Activated gamma-delta T cell (primary cell): Measurements from ENCODE around the gene JOSD1.

Experiments
- DNase-seq: peaks from one replicate; lab custom pipeline; 2025; lab: John Stamatoyannopoulos, UW
- total RNA-seq, 2 donors: gene quantifications; one replicate each; lab custom pipeline; 2026; lab: John Stamatoyannopoulos, UW

JOSD1 gene
- 216 to 222 reads per million in 2 donors for total RNA-seq

- DNase-seq: peak; percentile 99
Observed at GRCh38 chr22:38700789-38701628, at the start of gene JOSD1. TSS of gene JOSD1 (minus strand) at chr22:38700943. CDS start at chr22:38699987, 956 bp downstream.

- DNase-seq: no peak
Observed at GRCh38 chr22:38750104-38750503, 49.4 kb upstream of the JOSD1 start.

DNA sequence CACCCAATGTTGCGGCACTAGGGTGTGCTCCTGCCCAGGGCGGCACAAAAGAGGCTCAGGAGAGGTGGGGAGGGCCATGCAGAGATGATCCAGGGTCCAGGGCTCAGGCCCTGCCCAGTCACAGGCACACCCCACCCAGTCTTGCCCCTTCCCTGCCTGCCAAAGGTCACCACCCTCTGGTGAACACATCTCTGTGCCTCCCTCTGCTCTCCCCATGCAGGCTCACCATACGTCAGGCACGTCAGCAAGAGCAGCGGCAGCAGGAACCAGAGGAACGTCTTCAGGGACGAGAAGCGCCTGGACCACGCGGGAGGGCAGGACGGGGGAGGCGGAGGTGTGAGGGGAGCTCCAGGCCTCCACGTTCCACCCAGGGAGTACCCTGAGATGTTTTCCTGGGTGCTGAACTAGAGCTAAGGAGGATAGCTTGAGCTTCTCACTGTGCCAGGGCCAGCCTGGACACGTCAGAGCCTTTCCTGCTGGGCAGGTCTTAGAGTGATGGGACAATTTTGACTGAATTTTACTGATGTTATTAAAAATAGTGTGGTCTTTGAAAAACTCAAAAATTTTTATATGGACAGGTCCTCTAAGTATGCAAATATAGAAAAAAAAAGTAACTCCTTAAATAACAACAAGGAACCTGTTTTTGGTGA, 47.9 kb upstream of the JOSD1 start:
- DNase-seq: no peak

- DNase-seq: no peak
Observed at GRCh38 chr22:38745676-38746460, 45.1 kb upstream of the JOSD1 start.

DNA sequence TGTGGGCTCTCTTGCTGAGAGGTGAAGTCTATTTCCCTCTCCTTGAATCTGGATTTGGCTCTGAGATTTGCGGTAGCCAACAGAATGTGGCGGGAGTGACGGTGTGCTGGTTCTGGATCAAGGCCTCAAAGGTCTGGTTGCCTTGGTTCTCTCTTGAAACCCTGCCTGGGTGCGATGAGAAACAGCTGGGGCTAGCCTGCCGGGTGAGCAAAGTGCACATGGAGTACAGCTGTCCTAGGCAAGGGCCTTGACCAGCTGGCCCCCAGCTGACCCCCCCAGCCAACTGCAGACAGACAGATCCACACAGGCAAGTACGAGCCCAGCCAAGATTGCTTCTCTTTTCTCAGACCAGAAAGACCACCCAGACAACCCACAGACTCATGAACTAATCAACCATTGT, 44.2 kb upstream of the JOSD1 start:
- DNase-seq: no peak

GRCh38 chr22:38742176-38742942, 41.6 kb upstream of the JOSD1 start:
- DNase-seq: no peak

- DNase-seq: no peak
Observed at GRCh38 chr22:38741576-38741975, 40.8 kb upstream of the JOSD1 start.

DNA sequence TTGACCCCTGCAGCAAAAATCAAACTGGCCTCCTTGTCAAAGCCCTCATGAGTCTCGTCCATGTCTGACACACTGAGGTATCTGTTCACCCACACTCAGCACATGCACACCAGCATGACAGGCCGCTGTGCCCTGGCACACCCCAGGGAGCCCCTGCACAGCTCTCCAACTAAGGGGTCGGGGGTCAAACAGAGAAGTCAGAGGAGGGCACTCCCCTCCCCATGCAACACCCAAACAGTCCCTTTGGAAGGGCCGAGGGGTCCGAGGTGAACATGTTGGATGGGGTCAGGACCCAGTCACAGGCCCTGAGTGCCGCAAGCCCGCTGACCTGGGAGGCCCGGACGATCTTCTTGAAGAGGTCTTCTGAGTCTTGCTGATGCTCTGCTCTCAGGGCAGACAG, 40.4 kb upstream of the JOSD1 start:
- no peak for DNase-seq

DNA sequence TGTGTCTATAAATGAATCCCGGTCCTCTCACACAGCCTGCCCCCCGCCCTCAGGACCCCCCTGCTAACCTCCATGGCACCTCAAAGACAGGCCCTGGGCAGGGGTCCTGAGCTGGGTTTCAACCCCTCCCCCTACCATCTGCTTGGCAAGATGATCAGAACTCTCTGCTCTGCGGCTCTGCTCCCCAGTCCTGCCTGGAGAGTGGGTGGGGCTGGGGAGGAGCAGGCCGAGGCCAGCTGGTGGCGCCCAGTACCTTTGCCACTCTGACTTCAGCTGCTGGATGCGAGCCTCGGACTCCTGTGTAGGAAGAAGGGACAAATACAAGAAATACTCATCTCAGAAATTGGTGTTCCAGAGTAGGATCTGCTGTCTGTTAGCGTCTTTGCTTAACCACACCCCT, 40.0 kb upstream of the JOSD1 start:
- DNase-seq: no peak

DNA sequence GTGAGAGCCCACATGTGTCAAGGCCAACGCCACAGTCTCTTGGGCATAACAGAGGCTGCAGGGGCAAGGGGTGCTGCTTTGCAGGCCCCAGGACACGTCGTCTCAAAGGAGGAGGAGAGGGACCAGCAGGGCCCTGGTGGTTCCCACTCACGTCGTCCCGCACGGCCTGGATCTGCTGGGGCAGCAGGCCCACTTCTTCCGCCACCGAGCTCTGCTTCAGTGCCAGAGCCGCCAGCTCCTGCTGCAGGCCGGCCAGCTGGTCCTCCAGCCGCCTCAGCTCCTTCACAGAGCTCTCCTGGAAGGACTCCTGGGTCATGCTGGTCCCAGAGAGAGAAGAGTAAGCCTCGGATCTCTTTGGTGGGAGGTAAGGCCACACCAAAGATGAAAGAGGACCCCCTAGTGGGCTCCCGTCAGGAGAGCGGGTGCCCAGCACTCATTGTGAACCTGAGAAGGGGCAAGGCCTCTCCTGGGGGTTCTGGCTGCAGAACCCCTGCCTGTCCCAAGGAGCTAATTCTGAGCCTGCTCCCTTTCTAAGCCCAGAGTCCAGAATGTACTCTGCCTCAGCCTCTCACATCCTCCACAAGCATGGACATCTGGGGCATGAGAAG, 39.5 kb upstream of the JOSD1 start:
- no peak for DNase-seq

DNA sequence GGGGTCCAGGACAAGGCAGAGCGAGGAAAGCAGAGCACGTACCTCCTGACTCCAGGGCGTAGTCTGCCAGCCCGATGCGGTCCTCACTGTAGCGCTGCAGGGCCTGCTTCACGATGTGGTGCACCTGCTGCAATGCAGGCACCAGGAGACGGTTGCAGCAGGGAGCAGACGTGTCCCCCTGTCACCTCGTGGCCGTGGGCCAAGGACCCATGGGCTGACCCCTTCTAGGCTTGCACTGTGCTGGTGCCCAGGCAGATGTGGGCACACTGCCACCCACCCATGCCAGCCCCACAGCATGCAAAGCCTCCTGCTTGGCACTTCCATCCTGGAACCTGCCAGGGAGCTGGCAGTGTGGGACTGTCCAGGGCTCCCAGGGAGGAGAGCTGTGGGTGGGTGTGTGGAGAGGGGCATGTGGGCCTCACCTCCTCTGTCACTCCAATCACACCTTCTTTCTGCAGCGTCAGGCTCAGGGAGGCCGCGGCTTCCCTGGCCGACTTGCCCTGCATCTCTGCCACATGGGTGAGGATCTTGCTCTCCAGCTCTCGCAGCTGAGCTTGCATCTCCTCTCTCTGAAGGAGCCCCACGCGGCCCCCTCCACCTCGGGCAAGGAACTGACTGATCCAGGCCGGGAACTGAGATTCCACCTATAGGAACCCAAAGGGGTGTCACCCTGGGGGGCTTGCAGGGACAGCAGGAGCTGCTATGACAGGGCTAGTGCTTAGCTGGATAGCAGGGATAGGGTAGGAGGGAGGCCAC, 38.7 kb upstream of the JOSD1 start:
- no peak for DNase-seq

GRCh38 chr22:38738475-38739070, 37.8 kb upstream of the JOSD1 start:
- no peak for DNase-seq

- no peak for DNase-seq
Observed at GRCh38 chr22:38737302-38738060, 36.7 kb upstream of the JOSD1 start.

- DNase-seq: no peak
Observed at GRCh38 chr22:38736257-38736570, 35.5 kb upstream of the JOSD1 start.

GRCh38 chr22:38735465-38736256, 34.9 kb upstream of the JOSD1 start:
- DNase-seq: no peak

DNA sequence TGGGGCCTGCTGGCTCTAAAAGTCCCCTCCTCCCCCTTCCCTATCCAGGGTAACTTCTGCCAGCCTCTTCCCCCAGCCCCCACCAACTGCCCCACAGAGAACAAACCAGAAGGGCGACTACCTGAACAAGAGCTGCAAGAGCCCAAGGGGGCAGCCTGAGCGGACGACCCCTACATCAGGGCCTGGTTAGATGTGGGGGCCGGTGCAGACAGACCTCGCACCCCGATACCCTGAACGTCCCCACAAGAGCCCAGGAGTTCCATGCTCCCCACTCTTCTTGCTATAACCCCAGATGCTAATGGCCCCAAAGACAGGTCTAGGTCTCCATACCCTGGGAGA, 34.4 kb upstream of the JOSD1 start:
- DNase-seq: no peak

- no peak for DNase-seq
Observed at GRCh38 chr22:38734421-38735100, 33.8 kb upstream of the JOSD1 start.

- no peak for DNase-seq
Observed at GRCh38 chr22:38733724-38734381, 33.1 kb upstream of the JOSD1 start.
